ENCODE data around the gene TPT1. TPM values are rescaled to one million over a fixed set of nuclear protein-coding genes. Genes with fewer than 3 reads are reported as not detected.

The TPT1 gene
- total and polyA plus RNA-seq, 2 donors (not counting 1 experiment from before 2014, with no cell fraction given) = 2,507 to 4,871 TPM

- H3K4me3 Mint-ChIP-seq = no peak overlapping the region
- POLR2A ChIA-PET = no interaction called here
- no peak for TF ChIP-seq EZH2 (IDR thresholded peaks at IDR 0.05; ENCODE audit: borderline replicate concordance, insufficient read depth, low read depth, low read length, poor library complexity, severe bottlenecking)
- TF ChIP-seq CTCF (IDR thresholded peaks at IDR 0.05) = no peak
- Histone ChIP-seq H3K79me2 (ENCODE audit: control insufficient read depth, insufficient read depth, low read length) (no peaks in the 10 kb centered on the region), H3K36me3 (replicated peaks in 1 of 2; ENCODE audit: control extremely low read depth in 1 of 2, control insufficient read depth in 1 of 2, extremely low read depth in 1 of 2, insufficient read depth in 2 of 2, low read length in 1 of 2) (no peaks in the 10 kb centered on the region), H3K4me1 (ENCODE audit: control insufficient read depth in 2 of 2, insufficient read depth in 2 of 2, low read length in 2 of 2) (peaks cover 0 to 4% of the 10 kb centered on the region in 2 donors), H3K9ac (ENCODE audit: low read length) (no peak overlapping the region), H3K4me3 (ENCODE audit: control extremely low read depth in 1 of 5, extremely low read depth in 1 of 5, insufficient read depth in 1 of 5, low read depth in 2 of 5, low read length in 4 of 5) (no peak overlapping the region), H2AFZ (ENCODE audit: insufficient read depth, low read depth, low read length, poor library complexity, severe bottlenecking) (no peak overlapping the region), H3K27me3 (replicated peaks in 1 of 4; ENCODE audit: control extremely low read depth in 1 of 4, control insufficient read depth in 3 of 4, insufficient read depth in 4 of 4, low read length in 3 of 4) (peaks cover 0 to 6% (median 0%) of the 10 kb centered on the region in 4 experiments), H3K4me2 (replicated peaks; ENCODE audit: low read depth, low read length, poor library complexity, severe bottlenecking) (no peak overlapping the region), H3K9me3 (ENCODE audit: control extremely low read depth in 1 of 3, control insufficient read depth in 2 of 3, insufficient read depth in 1 of 3, low read length in 2 of 3) (peaks cover 0 to 4% (median 0%) of the 10 kb centered on the region in 3 donors), H3K27ac (ENCODE audit: low read length in 2 of 2) (no peak overlapping the region), H4K20me1 (ENCODE audit: control insufficient read depth, insufficient read depth, low read length, poor library complexity, severe bottlenecking) (no peaks in the 10 kb centered on the region)
- no peak overlapping the region for H3K27ac Mint-ChIP-seq
- CTCF ChIA-PET = interaction anchor here (0.8 to 1.3 kb wide), 3 partner anchors 254 to 256 kb away, joined by 3 read pairs; no protein-coding TSS in a partner anchor
- no CpG with 5 or more reads among the region's 2 CpGs for WGBS (ENCODE audit: insufficient coverage)
- peaks cover 14% of the 10 kb centered on the region for H3K27me3 Mint-ChIP-seq
- H3K4me1 Mint-ChIP-seq = peaks cover 2% of the 10 kb centered on the region
- ATAC-seq (ENCODE audit: low read depth) (no peak), DNase-seq (no peak)
- intact Hi-C loops (cut with micrococcal nuclease) = loop anchor here (10.0 kb wide), 1 partner anchor 178 kb away; the partner anchor contains the start of gene GTF2F2
- no peaks in the 10 kb centered on the region for H3K9me3 Mint-ChIP-seq (ENCODE audit: insufficient read depth)
Observed at GRCh38 chr13:45303026-45303425, 38.0 kb downstream of the TPT1 start.

GRCh38 chr13:45302507-45302906 lies 38.5 kb downstream of the TPT1 start:
- peaks cover 0 to 4% of the 10 kb centered on the region in 2 donors for H3K4me1 ChIP-seq (ENCODE audit: control insufficient read depth in 2 of 2, insufficient read depth in 2 of 2, low read length in 2 of 2)
- ATAC-seq (ENCODE audit: low read depth) = no peak
- no peak overlapping the region for H3K4me3 Mint-ChIP-seq
- no peaks in the 10 kb centered on the region for H3K9me3 Mint-ChIP-seq (ENCODE audit: insufficient read depth)
- no peak overlapping the region for H3K4me2 ChIP-seq (replicated peaks; ENCODE audit: low read depth, low read length, poor library complexity, severe bottlenecking)
- POLR2A ChIA-PET = interaction anchor here (0.6 kb wide), 1 partner anchor 16 kb away, joined by 3 read pairs; no protein-coding TSS in a partner anchor
- intact Hi-C loops (cut with micrococcal nuclease) = loop anchor here (10.0 kb wide), 1 partner anchor 178 kb away; the partner anchor contains the start of gene GTF2F2
- H4K20me1 ChIP-seq (ENCODE audit: control insufficient read depth, insufficient read depth, low read length, poor library complexity, severe bottlenecking) = no peaks in the 10 kb centered on the region
- CTCF ChIA-PET = interaction anchor here (0.8 to 1.3 kb wide), 2 partner anchors 253 to 254 kb away, joined by 3 read pairs; no protein-coding TSS in a partner anchor
- TF ChIP-seq EZH2 (IDR thresholded peaks at IDR 0.05; ENCODE audit: borderline replicate concordance, insufficient read depth, low read depth, low read length, poor library complexity, severe bottlenecking) = no peak
- no peak for TF ChIP-seq CTCF (IDR thresholded peaks at IDR 0.05)
- no peak overlapping the region for H3K4me3 ChIP-seq (ENCODE audit: control extremely low read depth in 1 of 5, extremely low read depth in 1 of 5, insufficient read depth in 1 of 5, low read depth in 2 of 5, low read length in 4 of 5)
- H3K9me3 ChIP-seq (ENCODE audit: control extremely low read depth in 1 of 3, control insufficient read depth in 2 of 3, insufficient read depth in 1 of 3, low read length in 2 of 3) = peaks cover 0 to 4% (median 0%) of the 10 kb centered on the region in 3 donors
- no peak for DNase-seq
- no peaks in the 10 kb centered on the region for H3K36me3 ChIP-seq (replicated peaks in 1 of 2; ENCODE audit: control extremely low read depth in 1 of 2, control insufficient read depth in 1 of 2, extremely low read depth in 1 of 2, insufficient read depth in 2 of 2, low read length in 1 of 2)
- no peaks in the 10 kb centered on the region for H3K79me2 ChIP-seq (ENCODE audit: control insufficient read depth, insufficient read depth, low read length)
- no peak overlapping the region for H3K27ac ChIP-seq (ENCODE audit: low read length in 2 of 2)
- WGBS (ENCODE audit: insufficient coverage) = 79% methylated on average over 3 of the region's 3 CpGs
- H3K27ac Mint-ChIP-seq = no peak overlapping the region
- H2AFZ ChIP-seq (ENCODE audit: insufficient read depth, low read depth, low read length, poor library complexity, severe bottlenecking) = no peak overlapping the region
- no peak overlapping the region for H3K9ac ChIP-seq (ENCODE audit: low read length)
- peaks cover 10% of the 10 kb centered on the region for H3K27me3 Mint-ChIP-seq
- H3K27me3 ChIP-seq (replicated peaks in 1 of 4; ENCODE audit: control extremely low read depth in 1 of 4, control insufficient read depth in 3 of 4, insufficient read depth in 4 of 4, low read length in 3 of 4) = peaks cover 0 to 3% (median 0%) of the 10 kb centered on the region in 4 experiments
- peaks cover 2% of the 10 kb centered on the region for H3K4me1 Mint-ChIP-seq
